A172 (cell line): Measurements from ENCODE around the gene TRPM7. TPM values are rescaled to one million over a fixed set of nuclear protein-coding genes. Genes with fewer than 3 reads are reported as not detected.
"Not testable (repeated sequence)": the region's sequence is repeated elsewhere in the genome, so short reads cannot be mapped to it uniquely, and the experiment has no call there.

Experiments used
- DNase-seq: peaks from one replicate; pipeline ENCODE4 v3.0.0-alpha.2; 2015; ENCODE audit warnings: low spot score
- total RNA-seq: library from RNA; depleted of rRNA; stranded (reverse); fragments of >200 nt; shearing (Covaris generic); gene quantifications from 2 replicates; pipeline ENCODE4 v1.2.3, GENCODE V29; 2014; rRNA removed

The TRPM7 gene
- total RNA-seq, 1 experiment from 2014 or later: 31.2 TPM

DNA sequence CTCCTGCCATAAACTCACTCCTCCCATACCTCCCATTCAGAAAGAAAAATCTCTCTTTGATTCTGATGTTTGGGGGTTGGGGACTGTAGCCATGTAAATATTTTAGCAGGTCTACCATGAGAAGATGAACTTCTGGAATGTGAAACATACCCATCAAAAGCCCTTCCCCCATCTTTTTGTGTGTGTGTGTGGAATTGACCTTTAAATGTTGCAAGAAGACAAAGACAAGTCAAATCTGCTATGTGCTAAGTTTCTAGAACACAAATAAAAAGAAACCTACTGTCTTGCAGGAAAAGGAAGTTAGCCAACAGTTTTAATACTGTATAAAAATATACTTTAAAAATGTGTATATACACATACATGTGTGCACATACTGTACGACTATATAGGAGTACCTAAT is 110.4 kb downstream of the TRPM7 start:
- no peak for DNase-seq

DNA sequence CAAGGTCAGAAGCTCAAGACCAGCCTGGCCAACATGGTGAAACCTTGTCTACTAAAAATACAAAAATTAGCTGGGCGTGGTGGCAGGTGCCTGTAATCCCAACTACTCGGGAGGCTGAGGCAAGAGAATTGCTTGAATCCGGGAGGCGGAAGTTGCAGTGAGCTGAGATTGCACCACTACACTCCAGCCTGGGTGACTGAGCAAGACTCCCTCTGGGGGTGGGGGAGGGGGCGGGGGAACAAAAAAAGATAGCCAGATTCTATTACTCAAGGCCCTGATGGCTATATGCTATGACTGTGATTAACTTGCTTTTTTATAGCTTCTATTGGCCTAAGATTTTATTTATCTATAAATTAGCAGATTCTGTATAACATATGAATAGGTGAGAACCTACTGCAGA is 112.8 kb downstream of the TRPM7 start:
- DNase-seq: not testable (repeated sequence)

DNA sequence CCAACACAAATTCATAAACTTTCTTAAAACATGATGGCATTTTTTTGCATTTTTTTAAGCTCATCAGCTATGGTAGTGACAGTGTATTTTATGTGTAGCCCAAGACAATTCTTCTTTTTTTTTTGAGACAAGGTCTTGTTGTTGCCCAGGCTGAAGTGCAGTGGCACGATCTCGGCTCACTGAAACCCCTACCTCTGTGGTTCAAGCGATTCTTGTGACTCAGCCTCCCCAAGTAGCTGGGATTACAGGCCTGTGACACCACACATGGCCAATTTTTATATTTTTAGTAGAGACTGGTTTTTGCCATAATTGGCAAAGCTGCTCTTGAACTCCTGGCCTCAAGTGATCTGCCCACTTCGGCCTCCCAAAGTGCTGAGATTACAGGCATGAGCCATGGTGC is 122.8 kb downstream of the TRPM7 start:
- DNase-seq: no peak

DNA sequence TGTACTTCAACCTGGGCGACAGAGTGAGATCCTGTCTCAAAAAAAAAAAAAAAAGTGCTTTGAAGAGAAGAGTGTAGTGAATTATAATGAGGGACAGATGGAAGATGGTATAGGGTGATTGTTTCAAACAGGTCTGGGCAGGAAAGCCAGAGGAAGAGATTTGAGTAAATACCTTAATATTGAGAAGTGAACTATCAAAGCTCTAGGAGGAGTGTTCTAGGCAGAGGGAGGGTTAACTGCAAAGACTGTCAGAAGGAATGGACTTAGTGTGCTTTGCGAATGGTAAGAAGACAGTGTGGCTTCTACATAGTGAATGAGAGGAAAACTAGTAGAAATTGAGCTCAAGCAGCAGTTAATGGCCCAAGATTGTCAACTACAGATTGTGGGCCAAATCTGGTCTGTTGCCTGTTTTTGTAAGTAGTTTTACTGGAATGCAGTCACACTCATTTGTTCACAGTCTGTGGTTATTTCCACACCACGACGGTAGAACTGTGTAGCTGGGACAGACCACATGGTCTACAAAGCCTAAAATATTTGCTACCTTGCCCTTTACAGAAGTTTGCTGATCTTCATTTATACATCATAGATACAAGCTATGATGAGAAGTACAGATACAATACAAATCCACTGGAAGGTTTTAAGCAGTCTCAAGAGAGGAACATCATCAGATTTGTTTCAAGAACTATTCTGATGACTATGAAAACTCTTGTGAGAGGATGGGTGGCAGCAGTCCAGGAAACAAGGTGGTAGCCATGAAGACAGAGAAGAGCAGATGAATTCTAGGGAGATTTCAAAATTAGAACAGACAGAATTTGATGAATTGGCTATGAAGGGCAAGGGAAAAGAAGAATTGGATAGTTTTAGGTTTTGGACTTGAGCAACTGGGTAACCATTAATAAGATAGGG is 123.6 kb downstream of the TRPM7 start:
- no peak for DNase-seq

DNA sequence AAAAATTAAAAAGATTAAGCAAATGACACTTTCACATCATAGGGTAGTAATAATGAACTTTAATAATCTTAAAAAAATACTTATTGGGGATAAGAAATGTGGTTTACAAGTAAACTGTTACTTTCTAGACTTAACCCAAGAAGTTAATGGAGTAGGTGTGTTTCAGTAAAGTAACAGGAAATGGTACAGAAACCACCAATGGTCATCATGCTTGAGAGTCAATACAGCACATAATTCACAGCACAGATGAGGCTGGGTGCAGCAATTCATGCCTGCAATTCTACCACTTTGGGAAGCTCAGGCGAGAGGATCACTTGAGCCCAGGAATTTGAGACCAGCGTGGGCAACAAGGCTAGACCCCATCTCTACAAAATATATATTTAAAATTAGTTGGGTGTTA is 128.6 kb downstream of the TRPM7 start:
- DNase-seq: no peak

DNA sequence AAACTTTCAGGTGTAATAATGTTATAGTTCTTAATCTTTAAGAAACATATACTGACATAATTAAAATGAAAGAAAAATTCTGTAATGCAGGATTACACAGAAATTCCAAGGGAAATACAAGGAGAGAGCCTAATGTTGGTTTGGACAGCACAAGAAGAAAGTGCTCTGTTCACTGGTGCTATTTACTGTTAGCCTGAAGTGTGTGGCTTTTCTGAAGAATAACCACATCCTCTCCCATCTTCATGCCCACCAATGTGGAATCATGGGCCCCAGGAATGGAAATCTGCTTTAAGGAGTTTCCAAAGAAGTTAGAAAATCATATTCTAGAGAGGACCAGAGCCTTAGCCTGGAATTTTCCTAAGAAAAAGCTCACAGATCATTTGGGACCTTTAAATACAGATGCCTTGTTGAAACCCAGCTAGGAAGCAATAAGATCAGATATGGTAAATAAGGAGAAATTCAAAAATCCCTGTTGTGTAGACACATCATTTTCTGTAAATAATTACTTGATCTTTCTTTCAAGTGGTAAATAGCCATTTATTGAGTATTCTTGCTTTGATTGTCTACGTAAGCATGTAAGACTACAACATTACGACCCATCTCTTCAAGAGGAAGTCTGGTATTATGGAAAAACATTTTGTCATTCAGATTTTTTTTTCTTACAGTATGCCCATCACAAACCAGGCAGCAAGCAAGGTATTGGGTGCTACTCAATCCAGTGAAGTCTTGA is 129.8 kb downstream of the TRPM7 start:
- no peak for DNase-seq

DNA sequence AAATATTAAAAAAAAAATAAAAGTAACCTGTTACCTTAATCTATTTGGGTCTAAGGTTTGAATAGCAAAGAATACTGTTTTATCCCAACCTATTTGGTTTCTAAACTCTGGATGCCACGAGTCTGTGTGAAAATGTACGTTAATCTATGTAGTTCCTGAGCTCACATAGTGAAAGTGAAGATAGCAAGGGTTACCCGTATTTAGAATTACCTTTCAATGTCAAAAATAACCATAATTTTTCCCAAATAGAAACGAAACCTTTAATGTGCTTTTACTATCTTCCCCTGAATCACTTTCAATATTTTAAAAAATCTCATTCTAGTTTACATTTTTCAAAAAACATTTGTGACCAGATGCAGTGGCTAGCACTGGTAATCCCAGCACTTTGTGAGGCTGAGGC is 134.4 kb downstream of the TRPM7 start:
- no peak for DNase-seq

DNA sequence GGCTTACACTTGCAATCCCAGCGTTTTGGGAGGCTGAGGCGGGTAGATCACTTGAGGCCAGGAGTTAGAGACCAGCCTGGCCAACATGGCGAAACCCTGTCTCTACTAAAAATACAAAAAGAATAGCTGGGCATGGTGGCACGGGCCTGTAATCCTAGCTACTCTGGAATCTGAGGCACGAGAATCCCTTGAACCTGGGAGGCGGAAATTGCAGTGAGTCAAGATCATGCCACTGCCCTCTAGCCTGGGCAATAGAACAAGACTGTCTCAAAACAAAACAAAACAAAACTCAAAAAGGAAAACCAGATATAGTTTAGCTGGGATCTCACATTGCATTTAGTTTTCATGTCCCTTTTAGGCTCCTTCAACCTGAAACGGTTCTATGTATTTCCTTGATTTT is 137.3 kb downstream of the TRPM7 start:
- no peak for DNase-seq

DNA sequence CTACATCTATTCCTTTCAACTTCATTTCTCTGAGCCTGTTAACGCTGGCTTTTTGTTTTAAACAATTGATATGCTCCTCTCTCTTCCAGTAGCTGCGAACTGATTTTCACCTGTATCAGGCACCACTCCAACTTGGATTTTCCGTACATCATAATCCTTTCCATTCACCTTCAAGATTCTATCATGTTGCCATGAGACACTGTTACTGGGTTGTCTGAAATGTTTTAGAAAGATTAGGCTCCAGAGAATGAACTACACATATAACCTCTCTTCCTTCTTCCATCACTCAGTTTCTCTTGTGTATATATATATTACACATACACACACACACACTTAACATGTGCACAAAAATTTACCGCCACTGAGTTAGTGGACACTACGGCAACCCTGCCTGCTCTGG is 140.0 kb downstream of the TRPM7 start, which contains the start of gene USP50:
TSS of gene USP50 (minus strand) at position 101 of the 400 bp plus-strand sequence. CDS start 141 bp downstream, outside the sequence.
- no peak for DNase-seq

DNA sequence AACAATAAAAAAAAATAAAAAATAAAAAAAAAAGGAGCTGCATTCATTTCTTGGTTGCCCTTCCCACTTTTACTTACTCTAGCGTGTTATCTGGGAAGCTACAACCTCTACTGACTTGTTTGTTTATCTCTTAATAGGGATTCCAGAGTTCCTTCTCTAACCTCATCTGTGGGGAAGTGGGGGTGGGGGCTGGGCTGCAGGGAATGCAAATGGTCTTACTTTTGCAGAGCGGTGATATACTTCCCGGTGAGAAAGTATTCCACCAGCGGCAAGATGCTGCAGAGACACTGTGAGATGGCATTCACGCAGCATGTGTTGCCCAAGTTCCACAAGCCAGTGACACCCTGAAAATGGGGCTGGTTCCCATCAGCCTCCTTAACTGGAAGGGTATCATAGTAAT is 142.2 kb downstream of the TRPM7 start:
- DNase-seq: no peak

DNA sequence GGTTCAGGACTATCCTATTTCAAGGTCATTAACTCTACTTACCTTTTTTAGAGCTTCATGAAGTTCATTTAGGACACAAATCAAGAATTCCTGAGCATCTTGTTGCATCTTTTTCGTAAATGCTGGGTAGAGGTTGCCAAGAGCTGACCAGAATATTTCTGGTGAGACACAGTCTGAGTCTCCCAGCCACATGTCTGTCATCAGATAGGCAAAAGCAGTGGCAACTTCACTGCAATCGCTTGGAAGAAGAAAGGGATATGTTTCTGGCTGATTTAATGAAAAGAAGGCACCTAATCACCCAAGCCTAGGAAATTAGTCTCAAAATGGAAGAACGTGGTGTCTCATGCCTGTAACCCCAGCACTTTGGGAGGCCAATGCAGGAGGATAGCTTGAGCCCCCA is 143.0 kb downstream of the TRPM7 start:
- no peak for DNase-seq

DNA sequence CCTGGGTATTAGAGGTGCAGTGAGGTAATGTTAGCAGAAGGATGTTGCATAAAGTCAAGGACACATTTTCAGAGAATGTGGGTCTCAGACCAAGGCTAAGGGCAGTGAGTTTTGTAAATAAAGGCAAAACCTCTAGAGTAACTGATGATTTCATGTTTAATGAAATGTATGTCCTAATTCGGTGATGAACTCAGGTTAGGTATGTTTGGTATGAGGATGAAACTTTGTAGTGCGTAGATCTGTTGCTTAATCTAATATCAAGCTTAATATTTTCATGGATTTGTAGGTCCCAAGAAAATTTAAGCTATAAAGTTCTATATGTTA is 143.7 kb downstream of the TRPM7 start:
- no peak for DNase-seq

DNA sequence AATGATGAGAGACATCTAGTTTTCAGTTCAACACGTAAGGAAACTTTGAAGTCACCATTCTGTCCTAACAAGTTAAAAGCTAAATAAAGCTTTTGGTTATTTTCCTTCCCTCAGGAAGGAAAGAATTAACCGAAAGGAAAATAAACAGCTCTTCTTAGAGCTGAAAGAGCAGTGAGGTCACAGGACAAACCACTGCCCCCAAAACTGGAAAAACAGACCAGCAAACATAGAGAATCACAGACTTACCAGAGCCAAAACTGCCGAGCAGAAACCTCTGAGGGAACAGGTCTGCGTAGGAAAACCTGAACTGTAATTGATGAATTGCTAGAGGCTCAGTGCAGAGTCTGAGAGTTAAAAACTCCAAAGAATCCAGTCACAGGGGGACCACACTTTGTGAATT is 154.8 kb downstream of the TRPM7 start:
- DNase-seq: no peak

DNA sequence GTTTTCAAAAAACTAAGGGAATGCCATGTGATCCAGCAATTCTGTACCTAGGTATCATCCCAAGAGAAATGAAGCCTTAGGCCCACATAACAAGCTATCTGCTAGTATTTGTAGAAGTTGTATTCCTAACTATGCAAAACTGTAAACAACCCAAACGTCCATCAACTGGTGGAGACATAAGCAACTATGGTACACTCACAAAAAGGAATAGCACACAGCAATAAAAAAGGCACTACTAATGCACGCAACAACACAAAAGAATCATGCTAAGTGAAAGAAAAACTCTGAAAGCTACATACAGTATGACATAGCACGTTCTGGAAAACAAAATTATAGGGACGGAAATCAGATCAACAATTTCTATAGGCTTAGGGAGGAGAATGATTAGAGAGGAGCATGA is 155.4 kb downstream of the TRPM7 start:
- DNase-seq: no peak

DNA sequence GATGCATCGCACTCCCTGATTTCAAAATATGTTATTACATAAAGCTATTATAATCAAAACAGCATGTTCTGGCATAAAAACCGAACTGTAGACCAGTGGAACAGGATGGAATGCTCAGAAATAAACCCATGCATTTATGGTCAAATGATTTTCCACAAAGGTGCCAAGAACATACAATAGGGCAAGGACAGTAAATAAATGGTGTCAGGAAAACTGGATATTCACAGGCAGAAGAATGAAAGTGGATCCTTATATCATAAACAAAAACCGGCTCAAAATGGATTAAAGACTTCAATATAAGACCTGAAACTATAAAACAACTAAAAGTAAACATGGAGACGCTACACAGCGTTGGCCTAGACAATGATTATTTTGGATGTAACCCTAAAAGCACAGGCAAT is 162.7 kb downstream of the TRPM7 start:
- no peak for DNase-seq

DNA sequence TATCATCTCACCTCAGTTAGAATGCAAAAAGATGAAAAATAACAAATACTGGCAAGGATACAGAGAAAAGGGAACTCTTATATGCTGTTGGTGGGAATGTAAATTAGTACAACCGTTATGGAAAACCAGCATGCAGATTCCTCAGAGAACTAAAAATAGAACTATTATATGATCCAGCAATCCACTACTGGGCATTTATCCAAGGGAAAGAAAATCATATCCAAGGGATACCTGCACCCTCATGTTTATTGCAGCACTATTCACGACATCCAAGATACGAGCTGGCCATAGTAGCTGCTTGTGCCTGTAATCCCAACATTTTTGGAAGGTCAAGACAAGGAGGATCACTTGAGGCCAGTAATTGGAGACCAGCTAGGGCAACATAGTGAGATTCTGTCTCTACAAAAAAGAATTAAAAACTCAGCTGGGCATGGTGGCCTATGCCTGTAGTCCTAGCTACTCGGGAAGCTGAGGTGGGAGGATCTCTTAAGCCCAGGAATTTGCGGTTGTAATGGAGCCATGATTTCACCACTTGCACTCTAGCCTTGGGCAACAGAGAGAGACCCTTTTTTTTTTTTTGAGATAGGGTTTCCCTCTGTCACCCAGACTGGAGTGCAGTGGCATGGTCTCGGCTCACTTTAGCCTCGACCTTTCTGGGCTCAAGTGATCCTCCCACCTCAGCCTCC is 166.7 kb downstream of the TRPM7 start:
- DNase-seq: no peak

DNA sequence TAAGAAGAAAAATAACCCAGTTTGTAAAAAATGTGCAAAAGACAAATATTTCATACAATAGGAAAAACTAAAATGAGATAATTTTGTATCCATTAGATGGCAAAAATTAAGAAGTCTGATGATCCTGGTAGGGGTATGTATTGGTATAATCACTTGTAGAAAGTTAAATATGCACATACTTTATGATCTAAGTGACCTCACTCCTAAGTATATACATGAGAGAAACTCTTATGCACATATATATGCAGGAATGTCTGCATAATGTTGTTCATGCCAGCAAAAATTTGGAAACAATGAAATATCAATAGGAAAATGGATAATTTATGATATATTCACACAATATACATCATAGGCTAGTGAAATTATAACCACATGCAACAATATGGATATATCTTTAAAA is 173.6 kb downstream of the TRPM7 start:
- no peak for DNase-seq

Other genes starting within 250 kb of the TRPM7 start
- gene USP50, start 140.1 kb downstream of the TRPM7 start, total RNA-seq: not detected in 2 replicates
- gene SPPL2A, start 78.9 kb upstream of the TRPM7 start, total RNA-seq: 87.4 and 197 TPM in 2 replicates
- 14.5 and 16.3 TPM in 2 replicates for gene AP4E1, start 221.9 kb upstream of the TRPM7 start, total RNA-seq